ENCODE measurements around the gene DSN1. TPM values are rescaled to one million over a fixed set of nuclear protein-coding genes. Genes with fewer than 3 reads are reported as not detected.

DSN1 gene
- total RNA-seq, 1 experiment from 2014 or later = 27.9 TPM

GRCh38 chr20:36791862-36792261, 18.3 kb upstream of the DSN1 start:
- intact Hi-C loops (cut with micrococcal nuclease) = loop anchor here (1.0 kb wide), 1 partner anchor 93 kb away; no protein-coding TSS in a partner anchor
- TF ChIP-seq SIN3A (IDR thresholded peaks at IDR 0.05; ENCODE audit: low read depth) = no peak
- TF ChIP-seq TCF7L2 (IDR thresholded peaks at IDR 0.05; ENCODE audit: borderline replicate concordance, extremely low read depth, insufficient read depth, insufficient read length) = no peak
- no peak for TF ChIP-seq EGR1 (IDR thresholded peaks at IDR 0.05; ENCODE audit: low read depth)
- TF ChIP-seq EZH2 (IDR thresholded peaks at IDR 0.05) = no peak
- TF ChIP-seq ATF3 (IDR thresholded peaks at IDR 0.05) = no peak
- TF ChIP-seq ZBTB33 (IDR thresholded peaks at IDR 0.05; ENCODE audit: extremely low read depth, insufficient replicate concordance, low read length) = no peak
- Histone ChIP-seq H3K4me2 (ENCODE audit: low read length) (no peak overlapping the region), H3K9me2 (ENCODE audit: insufficient read depth) (no peaks in the 10 kb centered on the region), H3K4me3 (replicated peaks in 1 of 2; ENCODE audit: low read depth in 1 of 2, low read length in 2 of 2) (no peak overlapping the region), H3K79me2 (ENCODE audit: insufficient read depth, low read length) (no peaks in the 10 kb centered on the region), H2AFZ (ENCODE audit: low read depth, low read length, poor library complexity, severe bottlenecking) (no peak overlapping the region), H3K36me3 (ENCODE audit: control insufficient read depth in 1 of 2, insufficient read depth in 2 of 2, low read length in 2 of 2) (peaks cover 17 to 18% of the 10 kb centered on the region in 2 experiments), H3K27me3 (ENCODE audit: insufficient read depth, low read length) (no peaks in the 10 kb centered on the region), H3K27ac (ENCODE audit: low read depth, low read length) (no peak overlapping the region), H4K20me1 (ENCODE audit: insufficient read depth) (no peaks in the 10 kb centered on the region), H3K9ac (ENCODE audit: low read length) (no peak overlapping the region), H3K9me3 (ENCODE audit: control insufficient read depth in 1 of 2, insufficient read depth in 1 of 2, low read depth in 1 of 2, low read length in 2 of 2) (no peaks in the 10 kb centered on the region), H3K4me1 (ENCODE audit: control insufficient read depth in 1 of 2, insufficient read depth in 2 of 2, low read length in 2 of 2) (peaks cover 0 to 2% of the 10 kb centered on the region in 2 experiments; a peak in 1 of 4 replicates)
- DNase-seq (ENCODE audit: low read depth, low spot score) (no peak), ATAC-seq (no peak)
- ChIA-PET POLR2A (interaction anchor here (1.0 kb wide), 1 partner anchor 17 kb away, joined by 4 read pairs; no protein-coding TSS in a partner anchor), CTCF (interaction anchor here (1.0 to 1.4 kb wide), 6 partner anchors 17 to 95 kb away, joined by 3 to 12 read pairs (median 6); partner anchors contain the start of gene DSN1), RAD21 (ENCODE audit: low non-redundant PET in 1 of 2, low total read pairs in 2 of 2, uncharacterized antibody in 2 of 2, unreplicated experiment in 2 of 2) (interaction anchor here in 1 of 2 experiments (1.0 kb wide), 1 partner anchor 17 kb away, joined by 3 read pairs; no protein-coding TSS in a partner anchor)
- no TSS peak for BruUV-seq (replicated peaks)

GRCh38 chr20:36786663-36787062, 13.1 kb upstream of the DSN1 start:
- no peaks in the 10 kb centered on the region for H3K9me3 ChIP-seq (ENCODE audit: control insufficient read depth in 1 of 2, insufficient read depth in 1 of 2, low read depth in 1 of 2, low read length in 2 of 2)
- intact Hi-C loops (cut with micrococcal nuclease) = no loop called here
- no peaks in the 10 kb centered on the region for H3K79me2 ChIP-seq (ENCODE audit: insufficient read depth, low read length)
- ATAC-seq (no peak), DNase-seq (ENCODE audit: low read depth, low spot score) (no peak)
- H3K4me2 ChIP-seq (ENCODE audit: low read length) = no peak overlapping the region
- no peaks in the 10 kb centered on the region for H3K27me3 ChIP-seq (ENCODE audit: insufficient read depth, low read length)
- H3K9ac ChIP-seq (ENCODE audit: low read length) = no peak overlapping the region
- ChIA-PET POLR2A (no interaction called here), RAD21 (ENCODE audit: low non-redundant PET in 1 of 2, low total read pairs in 2 of 2, uncharacterized antibody in 2 of 2, unreplicated experiment in 2 of 2) (no interaction called here), CTCF (no interaction called here)
- TF ChIP-seq, protein P1, sequence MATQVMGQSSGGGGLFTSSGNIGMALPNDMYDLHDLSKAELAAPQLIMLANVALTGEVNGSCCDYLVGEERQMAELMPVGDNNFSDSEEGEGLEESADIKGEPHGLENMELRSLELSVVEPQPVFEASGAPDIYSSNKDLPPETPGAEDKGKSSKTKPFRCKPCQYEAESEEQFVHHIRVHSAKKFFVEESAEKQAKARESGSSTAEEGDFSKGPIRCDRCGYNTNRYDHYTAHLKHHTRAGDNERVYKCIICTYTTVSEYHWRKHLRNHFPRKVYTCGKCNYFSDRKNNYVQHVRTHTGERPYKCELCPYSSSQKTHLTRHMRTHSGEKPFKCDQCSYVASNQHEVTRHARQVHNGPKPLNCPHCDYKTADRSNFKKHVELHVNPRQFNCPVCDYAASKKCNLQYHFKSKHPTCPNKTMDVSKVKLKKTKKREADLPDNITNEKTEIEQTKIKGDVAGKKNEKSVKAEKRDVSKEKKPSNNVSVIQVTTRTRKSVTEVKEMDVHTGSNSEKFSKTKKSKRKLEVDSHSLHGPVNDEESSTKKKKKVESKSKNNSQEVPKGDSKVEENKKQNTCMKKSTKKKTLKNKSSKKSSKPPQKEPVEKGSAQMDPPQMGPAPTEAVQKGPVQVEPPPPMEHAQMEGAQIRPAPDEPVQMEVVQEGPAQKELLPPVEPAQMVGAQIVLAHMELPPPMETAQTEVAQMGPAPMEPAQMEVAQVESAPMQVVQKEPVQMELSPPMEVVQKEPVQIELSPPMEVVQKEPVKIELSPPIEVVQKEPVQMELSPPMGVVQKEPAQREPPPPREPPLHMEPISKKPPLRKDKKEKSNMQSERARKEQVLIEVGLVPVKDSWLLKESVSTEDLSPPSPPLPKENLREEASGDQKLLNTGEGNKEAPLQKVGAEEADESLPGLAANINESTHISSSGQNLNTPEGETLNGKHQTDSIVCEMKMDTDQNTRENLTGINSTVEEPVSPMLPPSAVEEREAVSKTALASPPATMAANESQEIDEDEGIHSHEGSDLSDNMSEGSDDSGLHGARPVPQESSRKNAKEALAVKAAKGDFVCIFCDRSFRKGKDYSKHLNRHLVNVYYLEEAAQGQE (IDR thresholded peaks at IDR 0.05; ENCODE audit: low read depth) = peak; percentile 52
- TF ChIP-seq, protein P2, sequence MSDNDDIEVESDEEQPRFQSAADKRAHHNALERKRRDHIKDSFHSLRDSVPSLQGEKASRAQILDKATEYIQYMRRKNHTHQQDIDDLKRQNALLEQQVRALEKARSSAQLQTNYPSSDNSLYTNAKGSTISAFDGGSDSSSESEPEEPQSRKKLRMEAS (IDR thresholded peaks at IDR 0.05) = no peak
- BruUV-seq (replicated peaks) = no TSS peak
- no peak overlapping the region for H3K27ac ChIP-seq (ENCODE audit: low read depth, low read length)
- no peaks in the 10 kb centered on the region for H3K9me2 ChIP-seq (ENCODE audit: insufficient read depth)
- H2AFZ ChIP-seq (ENCODE audit: low read depth, low read length, poor library complexity, severe bottlenecking) = no peak overlapping the region
- H3K36me3 ChIP-seq (ENCODE audit: control insufficient read depth in 1 of 2, insufficient read depth in 2 of 2, low read length in 2 of 2) = peaks cover 0 to 5% of the 10 kb centered on the region in 2 experiments; a peak in 2 of 4 replicates
- no peaks in the 10 kb centered on the region for H4K20me1 ChIP-seq (ENCODE audit: insufficient read depth)
- no peaks in the 10 kb centered on the region for H3K4me1 ChIP-seq (ENCODE audit: control insufficient read depth in 1 of 2, insufficient read depth in 2 of 2, low read length in 2 of 2)
- no peak overlapping the region for H3K4me3 ChIP-seq (replicated peaks in 1 of 2; ENCODE audit: low read depth in 1 of 2, low read length in 2 of 2)
